T-helper 17 cell (primary cell): ENCODE data around the gene DNAJC10. TPM values are rescaled to one million over a fixed set of nuclear protein-coding genes. Genes with fewer than 3 reads are reported as not detected.
"Not testable (repeated sequence)": the region's sequence is repeated elsewhere in the genome, so short reads cannot be mapped to it uniquely, and the experiment has no call there.

ENCODE experiments used
- ATAC-seq: fragments of 150-1000 bp; cut with Tn5 transposase; 2 replicates; pipeline ENCODE4 v1.10.0; 2021; ENCODE audit warnings: mild to moderate bottlenecking, moderate library complexity
- DNase-seq, 3 donors: peaks; one replicate each; pipeline versions ENCODE4 v3.0.0 to v3.0.0-alpha.2; 2020 to 2021
- H3K9me3 ChIP-seq: one replicate; pipeline ENCODE4 v1.7.0; 2013; ENCODE audit warnings: low read length, mild to moderate bottlenecking; ENCODE audit not compliant: control insufficient read depth, poor library complexity, severe bottlenecking
- H3K27ac Mint-ChIP-seq: one replicate; pipeline ENCODE4 v1.8.0; 2022; ENCODE audit warnings: mild to moderate bottlenecking, moderate library complexity, mixed read lengths
- H3K27me3 Mint-ChIP-seq: one replicate; pipeline ENCODE4 v1.8.0; 2022; ENCODE audit warnings: mixed read lengths
- H3K36me3 Mint-ChIP-seq: one replicate; pipeline ENCODE4 v1.8.0; 2022; ENCODE audit warnings: low read depth, mixed read lengths
- H3K4me1 Mint-ChIP-seq: one replicate; pipeline ENCODE4 v1.8.0; 2022; ENCODE audit warnings: mild to moderate bottlenecking, mixed read lengths
- H3K4me3 Mint-ChIP-seq: one replicate; pipeline ENCODE4 v1.8.0; 2022; ENCODE audit warnings: mild to moderate bottlenecking, moderate library complexity, mixed read lengths
- total RNA-seq, 4 donors: library from RNA in 2 of 4; stranded (reverse) in 2 of 4; gene quantifications; one replicate each; pipeline ENCODE4 v1.2.3 and lab custom pipeline; 2022 to 2026

Gene DNAJC10
- total RNA-seq, 2 donors from 2014 or later: 52.4 to 55.1 TPM

GRCh38 chr2:182779323-182779722 is 63.3 kb downstream of the DNAJC10 start:
- ATAC-seq (no peak), DNase-seq (no peak)
- H3K27ac Mint-ChIP-seq: no peak overlapping the region
- no peaks in the 10 kb centered on the region for H3K9me3 ChIP-seq
- no peak overlapping the region for H3K4me3 Mint-ChIP-seq
- peaks cover 3% of the 10 kb centered on the region for H3K4me1 Mint-ChIP-seq
- H3K27me3 Mint-ChIP-seq: no peaks in the 10 kb centered on the region
- H3K36me3 Mint-ChIP-seq: peaks cover 2% of the 10 kb centered on the region

- not testable (repeated sequence) for ATAC-seq, H3K27me3 Mint-ChIP-seq, H3K4me1 Mint-ChIP-seq, H3K9me3 ChIP-seq, DNase-seq, H3K36me3 Mint-ChIP-seq, H3K27ac Mint-ChIP-seq, H3K4me3 Mint-ChIP-seq
Observed at GRCh38 chr2:182781099-182781498, 65.0 kb downstream of the DNAJC10 start.

GRCh38 chr2:182782686-182783085 is 66.6 kb downstream of the DNAJC10 start:
- H3K4me1 Mint-ChIP-seq, DNase-seq, H3K4me3 Mint-ChIP-seq, H3K9me3 ChIP-seq, H3K36me3 Mint-ChIP-seq, H3K27me3 Mint-ChIP-seq, ATAC-seq, H3K27ac Mint-ChIP-seq: not testable (repeated sequence)

GRCh38 chr2:182784058-182784706 is 68.1 kb downstream of the DNAJC10 start:
- Mint-ChIP-seq H3K36me3 (no peaks in the 10 kb centered on the region), H3K27ac (no peak overlapping the region), H3K27me3 (no peaks in the 10 kb centered on the region), H3K4me1 (peaks cover 3% of the 10 kb centered on the region), H3K4me3 (no peak overlapping the region)
- DNase-seq (no peak), ATAC-seq (no peak)
- H3K9me3 ChIP-seq: no peaks in the 10 kb centered on the region

GRCh38 chr2:182784777-182785176 is 68.7 kb downstream of the DNAJC10 start:
- H3K4me3 Mint-ChIP-seq: no peak overlapping the region
- no peak overlapping the region for H3K27ac Mint-ChIP-seq
- ATAC-seq: no peak
- H3K36me3 Mint-ChIP-seq: no peaks in the 10 kb centered on the region
- no peak for DNase-seq
- H3K9me3 ChIP-seq: no peaks in the 10 kb centered on the region
- no peaks in the 10 kb centered on the region for H3K27me3 Mint-ChIP-seq
- H3K4me1 Mint-ChIP-seq: peaks cover 3% of the 10 kb centered on the region

- DNase-seq: no peak
- peaks cover 12% of the 10 kb centered on the region for H3K27me3 Mint-ChIP-seq
- no peak for ATAC-seq
- H3K36me3 Mint-ChIP-seq: no peaks in the 10 kb centered on the region
- no peaks in the 10 kb centered on the region for H3K9me3 ChIP-seq
- H3K4me1 Mint-ChIP-seq: no peaks in the 10 kb centered on the region
- no peak overlapping the region for H3K27ac Mint-ChIP-seq
- H3K4me3 Mint-ChIP-seq: no peak overlapping the region
Observed at GRCh38 chr2:182792441-182792840, 76.4 kb downstream of the DNAJC10 start.

- Mint-ChIP-seq H3K27ac (no peak overlapping the region), H3K36me3 (no peaks in the 10 kb centered on the region), H3K4me1 (no peaks in the 10 kb centered on the region), H3K4me3 (no peak overlapping the region), H3K27me3 (peaks cover 35% of the 10 kb centered on the region)
- DNase-seq (no peak), ATAC-seq (no peak)
- no peaks in the 10 kb centered on the region for H3K9me3 ChIP-seq
Observed at GRCh38 chr2:182798736-182799135, 82.7 kb downstream of the DNAJC10 start.

- Mint-ChIP-seq H3K4me1 (no peaks in the 10 kb centered on the region), H3K27ac (no peak overlapping the region), H3K27me3 (peaks cover 23% of the 10 kb centered on the region), H3K4me3 (no peak overlapping the region), H3K36me3 (no peaks in the 10 kb centered on the region)
- no peak for ATAC-seq
- DNase-seq: no peak
- no peaks in the 10 kb centered on the region for H3K9me3 ChIP-seq
Observed at GRCh38 chr2:182804128-182804527, 88.1 kb downstream of the DNAJC10 start.

- DNase-seq (no peak), ATAC-seq (no peak)
- no peaks in the 10 kb centered on the region for H3K36me3 Mint-ChIP-seq
- no peak overlapping the region for H3K27ac Mint-ChIP-seq
- no peak overlapping the region for H3K4me3 Mint-ChIP-seq
- no peaks in the 10 kb centered on the region for H3K9me3 ChIP-seq
- no peaks in the 10 kb centered on the region for H3K4me1 Mint-ChIP-seq
- peaks cover 19% of the 10 kb centered on the region for H3K27me3 Mint-ChIP-seq
Observed at GRCh38 chr2:182807319-182807718, 91.3 kb downstream of the DNAJC10 start.

GRCh38 chr2:182810087-182810486 is 94.0 kb downstream of the DNAJC10 start:
- Mint-ChIP-seq H3K27me3 (peaks cover 34% of the 10 kb centered on the region), H3K27ac (no peak overlapping the region), H3K4me3 (no peak overlapping the region), H3K4me1 (no peaks in the 10 kb centered on the region), H3K36me3 (no peaks in the 10 kb centered on the region)
- H3K9me3 ChIP-seq: no peaks in the 10 kb centered on the region
- ATAC-seq: no peak
- DNase-seq: no peak

- Mint-ChIP-seq H3K36me3 (no peaks in the 10 kb centered on the region), H3K27ac (no peak overlapping the region), H3K27me3 (peaks cover 50% of the 10 kb centered on the region), H3K4me3 (no peak overlapping the region), H3K4me1 (no peaks in the 10 kb centered on the region)
- no peaks in the 10 kb centered on the region for H3K9me3 ChIP-seq
- DNase-seq: no peak
- ATAC-seq: no peak
Observed at GRCh38 chr2:182814380-182814779, 98.3 kb downstream of the DNAJC10 start.

- Mint-ChIP-seq H3K36me3 (no peaks in the 10 kb centered on the region), H3K4me3 (no peak overlapping the region), H3K27ac (no peak overlapping the region), H3K27me3 (peaks cover 50% of the 10 kb centered on the region), H3K4me1 (no peaks in the 10 kb centered on the region)
- DNase-seq: no peak
- no peaks in the 10 kb centered on the region for H3K9me3 ChIP-seq
- ATAC-seq: no peak
Observed at GRCh38 chr2:182814804-182815203, 98.7 kb downstream of the DNAJC10 start.

GRCh38 chr2:182816866-182817265 is 100.8 kb downstream of the DNAJC10 start:
- no peak for ATAC-seq
- H3K4me1 Mint-ChIP-seq: no peaks in the 10 kb centered on the region
- peaks cover 42% of the 10 kb centered on the region for H3K27me3 Mint-ChIP-seq
- no peaks in the 10 kb centered on the region for H3K9me3 ChIP-seq
- H3K4me3 Mint-ChIP-seq: no peak overlapping the region
- no peak overlapping the region for H3K27ac Mint-ChIP-seq
- no peaks in the 10 kb centered on the region for H3K36me3 Mint-ChIP-seq
- DNase-seq: no peak

GRCh38 chr2:182817558-182817957 is 101.5 kb downstream of the DNAJC10 start:
- DNase-seq (no peak), ATAC-seq (no peak)
- Mint-ChIP-seq H3K4me1 (no peaks in the 10 kb centered on the region), H3K27me3 (peaks cover 38% of the 10 kb centered on the region), H3K36me3 (no peaks in the 10 kb centered on the region), H3K4me3 (no peak overlapping the region), H3K27ac (no peak overlapping the region)
- H3K9me3 ChIP-seq: no peaks in the 10 kb centered on the region
